ENCODE data around the gene AFG1L.
A peak's percentile ranks its signal among the peaks of the same experiment; 100 is the strongest.

Gene AFG1L

GRCh38 chr6:108546079-108547049 lies 251.5 kb downstream of the AFG1L start:
- Histone ChIP-seq H3K9ac (ENCODE audit: low read depth, low read length) (no peak overlapping the region), H3K9me3 (ENCODE audit: insufficient read depth, low read depth, low read length) (no peaks in the 10 kb centered on the region), H3K4me3 (ENCODE audit: low read length) (no peak overlapping the region), H3K4me1 (ENCODE audit: insufficient read depth, low read length) (peaks cover 4% of the 10 kb centered on the region; the same call in 1 of the 2 replicates), H3K36me3 (ENCODE audit: insufficient read depth, low read length) (no peaks in the 10 kb centered on the region), H3K27ac (ENCODE audit: low read depth, low read length) (no peak overlapping the region), H3K27me3 (ENCODE audit: insufficient read depth, low read length) (no peaks in the 10 kb centered on the region)
- WGBS: 91% methylated on average over 6 of the region's 6 CpGs

DNA sequence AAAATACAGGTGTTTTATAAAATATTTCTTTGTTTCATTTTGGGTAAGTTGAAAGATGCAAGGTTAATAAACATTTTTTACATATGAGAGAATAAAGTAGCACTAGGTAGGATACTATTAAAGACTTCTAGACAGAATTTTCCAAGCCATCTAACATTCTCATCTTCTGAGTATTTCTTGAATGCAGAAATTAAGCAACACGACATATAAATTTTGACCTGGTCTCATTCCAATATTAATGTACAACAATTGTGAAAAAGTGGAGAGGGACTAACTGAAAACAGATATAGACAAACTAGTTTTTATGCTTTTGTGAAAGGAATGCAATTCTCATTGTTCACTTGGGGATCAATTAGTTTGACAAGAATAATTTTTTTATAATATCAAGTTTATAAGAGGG lies 254.4 kb downstream of the AFG1L start:
- Histone ChIP-seq H3K9me3 (ENCODE audit: insufficient read depth, low read depth, low read length) (no peaks in the 10 kb centered on the region), H3K4me1 (ENCODE audit: insufficient read depth, low read length) (peaks cover 4% of the 10 kb centered on the region; the same call in 1 of the 2 replicates), H3K9ac (ENCODE audit: low read depth, low read length) (no peak overlapping the region), H3K36me3 (ENCODE audit: insufficient read depth, low read length) (no peaks in the 10 kb centered on the region), H3K27me3 (ENCODE audit: insufficient read depth, low read length) (no peaks in the 10 kb centered on the region), H3K4me3 (ENCODE audit: low read length) (no peak overlapping the region), H3K27ac (ENCODE audit: low read depth, low read length) (no peak overlapping the region)
- WGBS: 100% methylated on average over 1 of the region's 1 CpG

DNA sequence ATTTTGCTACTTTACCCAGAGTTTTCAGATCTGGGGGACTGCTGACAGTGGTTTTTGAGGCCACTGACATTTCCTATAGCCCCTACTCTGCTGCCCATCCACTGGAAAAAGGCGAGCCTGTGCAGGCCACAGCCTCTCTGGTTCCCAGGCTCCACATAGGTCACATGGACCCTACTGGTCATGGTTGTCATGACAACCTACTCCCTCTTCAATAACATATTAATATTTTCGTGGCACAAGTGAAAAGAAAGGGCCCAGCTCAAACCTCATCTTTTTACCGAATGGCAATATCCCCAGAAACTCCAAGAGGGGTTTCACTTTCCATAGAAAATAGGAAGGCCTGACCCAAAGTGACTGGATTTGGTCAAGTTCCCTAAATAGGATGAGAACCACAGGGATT lies 254.9 kb downstream of the AFG1L start:
- no peak overlapping the region for H3K4me3 ChIP-seq (ENCODE audit: low read length)
- H3K36me3 ChIP-seq (ENCODE audit: insufficient read depth, low read length): no peaks in the 10 kb centered on the region
- WGBS: 88% methylated on average over 3 of the region's 3 CpGs
- H3K27me3 ChIP-seq (ENCODE audit: insufficient read depth, low read length): peaks cover 2% of the 10 kb centered on the region; the same call in 1 of the 2 replicates
- H3K27ac ChIP-seq (ENCODE audit: low read depth, low read length): no peak overlapping the region
- peaks cover 4% of the 10 kb centered on the region; the same call in 1 of the 2 replicates for H3K4me1 ChIP-seq (ENCODE audit: insufficient read depth, low read length)
- H3K9ac ChIP-seq (ENCODE audit: low read depth, low read length): no peak overlapping the region
- no peaks in the 10 kb centered on the region for H3K9me3 ChIP-seq (ENCODE audit: insufficient read depth, low read depth, low read length)

DNA sequence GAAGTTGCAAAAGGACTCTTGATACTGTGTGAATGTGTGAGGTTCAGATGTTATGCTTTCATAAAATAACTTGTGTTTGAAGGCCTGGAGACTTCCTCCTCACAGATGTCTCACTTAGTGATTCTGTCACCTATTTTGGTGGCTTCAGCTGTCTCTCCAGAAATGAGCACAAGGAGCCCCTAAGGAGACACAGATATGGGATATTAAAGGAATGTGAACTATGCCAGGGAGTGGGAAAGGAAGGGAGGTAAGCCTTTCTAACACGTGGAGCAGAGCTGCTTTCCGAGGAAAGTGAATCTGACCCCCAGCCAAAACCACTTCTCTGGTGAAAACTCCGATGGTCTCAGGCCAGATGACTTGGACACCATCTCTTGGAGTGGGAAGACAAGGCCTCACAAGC lies 255.4 kb downstream of the AFG1L start:
- peaks cover 7% of the 10 kb centered on the region for H3K27me3 ChIP-seq (ENCODE audit: insufficient read depth, low read length)
- no peak overlapping the region for H3K27ac ChIP-seq (ENCODE audit: low read depth, low read length)
- H3K4me1 ChIP-seq (ENCODE audit: insufficient read depth, low read length): peaks cover under 1% of the 10 kb centered on the region; the same call in 1 of the 2 replicates
- H3K4me3 ChIP-seq (ENCODE audit: low read length): no peak overlapping the region
- 77% methylated on average over 3 of the region's 3 CpGs for WGBS
- no peaks in the 10 kb centered on the region for H3K36me3 ChIP-seq (ENCODE audit: insufficient read depth, low read length)
- no peak overlapping the region for H3K9ac ChIP-seq (ENCODE audit: low read depth, low read length)
- H3K9me3 ChIP-seq (ENCODE audit: insufficient read depth, low read depth, low read length): no peaks in the 10 kb centered on the region

DNA sequence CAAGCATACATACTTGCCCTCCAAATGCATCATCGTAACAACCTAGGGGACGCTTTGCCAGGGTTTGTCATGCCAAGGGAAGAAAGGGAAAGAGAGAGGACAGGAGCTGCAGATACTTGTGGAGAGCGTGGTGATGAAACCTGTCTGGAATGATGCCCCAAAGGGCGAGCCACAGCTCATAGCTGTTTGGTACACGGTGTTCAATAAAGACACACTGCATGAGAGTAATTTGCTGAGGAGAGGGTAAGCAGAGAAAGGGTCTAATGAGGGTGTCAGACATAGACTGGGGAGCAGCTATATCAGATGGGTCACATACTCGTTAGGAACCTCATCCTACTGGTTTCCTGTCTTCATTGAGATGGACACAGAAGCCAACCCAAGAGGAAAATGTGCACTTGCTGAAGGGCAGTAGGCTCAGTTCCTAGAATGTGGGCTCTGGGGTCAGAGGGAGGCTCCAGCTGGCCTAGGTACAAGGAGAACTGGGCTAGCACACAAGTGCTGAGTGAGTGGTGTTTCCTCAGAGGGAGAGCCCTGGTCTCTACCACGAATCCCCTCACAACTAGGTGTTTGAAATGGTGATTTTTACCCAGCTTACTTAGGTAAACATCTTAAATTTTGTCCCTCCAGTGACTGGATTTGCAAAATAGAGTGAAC lies 260.7 kb downstream of the AFG1L start:
- H3K27me3 ChIP-seq (ENCODE audit: insufficient read depth, low read length): peaks cover 28% of the 10 kb centered on the region
- peaks cover 7% of the 10 kb centered on the region; the same call in 1 of the 2 replicates for H3K4me1 ChIP-seq (ENCODE audit: insufficient read depth, low read length)
- no peaks in the 10 kb centered on the region for H3K9me3 ChIP-seq (ENCODE audit: insufficient read depth, low read depth, low read length)
- no peaks in the 10 kb centered on the region for H3K36me3 ChIP-seq (ENCODE audit: insufficient read depth, low read length)
- H3K9ac ChIP-seq (ENCODE audit: low read depth, low read length): no peak overlapping the region
- H3K4me3 ChIP-seq (ENCODE audit: low read length): no peak overlapping the region
- 93% methylated on average over 6 of the region's 7 CpGs for WGBS
- H3K27ac ChIP-seq (ENCODE audit: low read depth, low read length): no peak overlapping the region

- no peak overlapping the region for H3K27ac ChIP-seq (ENCODE audit: low read depth, low read length)
- no peak overlapping the region for H3K9ac ChIP-seq (ENCODE audit: low read depth, low read length)
- H3K4me1 ChIP-seq (ENCODE audit: insufficient read depth, low read length): peaks cover 7% of the 10 kb centered on the region; the same call in 1 of the 2 replicates
- 93% methylated on average over 5 of the region's 5 CpGs for WGBS
- H3K36me3 ChIP-seq (ENCODE audit: insufficient read depth, low read length): no peaks in the 10 kb centered on the region
- H3K27me3 ChIP-seq (ENCODE audit: insufficient read depth, low read length): peaks cover 28% of the 10 kb centered on the region
- H3K9me3 ChIP-seq (ENCODE audit: insufficient read depth, low read depth, low read length): no peaks in the 10 kb centered on the region
- H3K4me3 ChIP-seq (ENCODE audit: low read length): no peak overlapping the region
Measured at GRCh38 chr6:108556250-108556649, 261.4 kb downstream of the AFG1L start.

DNA sequence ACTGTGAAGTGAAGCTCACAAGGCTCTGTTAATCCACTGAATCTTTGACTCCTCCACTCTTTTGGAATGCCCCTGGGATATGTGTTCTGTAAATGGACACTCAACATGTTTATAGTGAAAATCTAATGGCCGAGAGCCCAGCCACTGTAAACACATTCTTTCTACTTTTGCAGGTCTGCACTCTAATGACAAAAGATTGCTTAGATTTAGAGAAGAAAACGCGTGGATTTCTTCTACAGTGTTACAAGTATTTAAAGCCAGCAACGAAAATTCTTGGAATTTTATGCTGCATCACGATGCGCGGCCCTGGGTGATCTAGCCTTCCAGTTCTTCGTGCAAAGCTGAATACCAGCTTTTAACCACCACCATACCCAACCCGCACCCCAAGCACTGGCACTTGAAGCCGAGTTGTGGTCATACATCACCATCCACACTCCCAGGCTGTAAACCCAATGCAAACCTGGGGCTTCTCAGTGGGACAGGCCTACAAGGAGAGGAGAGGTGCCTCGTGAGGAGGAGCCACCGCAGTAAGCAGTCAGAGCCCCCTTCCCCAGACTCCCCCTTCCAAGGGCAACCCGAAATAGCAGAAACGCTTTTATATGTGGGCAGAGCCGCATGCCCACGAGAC lies 262.1 kb downstream of the AFG1L start:
- Histone ChIP-seq H3K36me3 (ENCODE audit: insufficient read depth, low read length) (no peaks in the 10 kb centered on the region), H3K27me3 (ENCODE audit: insufficient read depth, low read length) (peaks cover 33% of the 10 kb centered on the region), H3K9me3 (ENCODE audit: insufficient read depth, low read depth, low read length) (no peaks in the 10 kb centered on the region), H3K4me3 (ENCODE audit: low read length) (peak overlapping the region; percentile 68), H3K4me1 (ENCODE audit: insufficient read depth, low read length) (peaks cover 7% of the 10 kb centered on the region; the same call in 1 of the 2 replicates), H3K27ac (ENCODE audit: low read depth, low read length) (peak overlapping the region; percentile 98; the same call in 1 of the 2 replicates), H3K9ac (ENCODE audit: low read depth, low read length) (peak overlapping the region; percentile 79)
- WGBS: 49% methylated on average over 16 of the region's 16 CpGs

DNA sequence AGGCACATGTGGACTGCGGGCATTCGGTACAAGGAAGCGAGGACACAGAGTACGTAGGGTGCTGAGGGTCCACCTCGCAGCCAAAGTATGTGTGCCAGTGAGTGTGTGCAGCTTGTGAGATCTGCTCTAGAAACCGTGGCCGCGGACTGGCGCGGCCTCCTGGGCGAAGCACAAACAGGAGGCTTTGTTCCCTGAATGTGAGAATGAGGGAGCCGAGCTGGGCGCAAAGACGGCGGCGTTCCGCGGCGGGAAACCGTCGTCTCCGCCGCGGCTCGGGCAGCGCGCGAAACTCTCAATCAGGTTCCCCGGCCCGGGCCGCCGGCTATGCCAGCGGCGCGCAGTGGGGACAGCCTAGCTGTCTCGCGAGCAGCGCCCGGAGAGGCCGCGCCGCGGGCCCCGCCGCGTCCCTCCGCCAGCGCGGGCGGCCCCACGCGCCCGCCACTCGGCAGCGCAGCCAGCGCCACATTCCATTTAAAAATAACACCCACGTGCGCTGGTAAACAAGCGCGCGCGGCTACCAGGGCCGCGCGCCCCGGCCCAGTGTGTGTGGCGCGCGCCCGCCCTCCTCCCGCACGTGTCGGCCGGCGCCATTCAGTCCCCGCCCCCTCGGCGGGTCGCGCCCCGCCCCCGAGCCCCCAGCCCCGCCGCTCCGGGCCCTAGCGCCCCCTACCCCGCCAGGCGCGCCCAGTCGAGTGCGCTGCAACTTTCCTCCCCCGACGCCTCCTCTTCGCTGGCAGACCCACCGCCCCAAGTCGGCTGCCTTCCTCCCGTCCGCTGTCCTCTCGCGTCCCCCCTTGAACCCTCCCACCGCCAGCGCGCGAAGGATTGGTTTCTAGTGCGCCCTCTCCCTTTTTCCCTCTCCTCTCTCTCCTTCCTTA lies 262.9 kb downstream of the AFG1L start:
- Histone ChIP-seq H3K9ac (ENCODE audit: low read depth, low read length) (peak overlapping the region; percentile 85), H3K4me1 (ENCODE audit: insufficient read depth, low read length) (peaks cover 8% of the 10 kb centered on the region), H3K27ac (ENCODE audit: low read depth, low read length) (peak overlapping the region; percentile 98), H3K27me3 (ENCODE audit: insufficient read depth, low read length) (peaks cover 41% of the 10 kb centered on the region), H3K36me3 (ENCODE audit: insufficient read depth, low read length) (no peaks in the 10 kb centered on the region), H3K9me3 (ENCODE audit: insufficient read depth, low read depth, low read length) (no peaks in the 10 kb centered on the region), H3K4me3 (ENCODE audit: low read length) (peak overlapping the region; percentile 68)
- WGBS: under 1% methylated on average over 105 of the region's 105 CpGs

GRCh38 chr6:108558372-108559096 lies 263.7 kb downstream of the AFG1L start:
- under 1% methylated on average over 52 of the region's 58 CpGs for WGBS
- Histone ChIP-seq H3K4me1 (ENCODE audit: insufficient read depth, low read length) (peaks cover 16% of the 10 kb centered on the region), H3K27ac (ENCODE audit: low read depth, low read length) (peak overlapping the region; percentile 98)

More at GRCh38 chr6:108558372-108559096, 263.7 kb downstream of the AFG1L start:
- H3K36me3 ChIP-seq (ENCODE audit: insufficient read depth, low read length): no peaks in the 10 kb centered on the region
- H3K9me3 ChIP-seq (ENCODE audit: insufficient read depth, low read depth, low read length): no peaks in the 10 kb centered on the region
- peaks cover 49% of the 10 kb centered on the region for H3K27me3 ChIP-seq (ENCODE audit: insufficient read depth, low read length)
- H3K4me3 ChIP-seq (ENCODE audit: low read length): peak overlapping the region; percentile 68
- peak overlapping the region; percentile 85 for H3K9ac ChIP-seq (ENCODE audit: low read depth, low read length)
